RKO (cell line): ENCODE results near the gene DNAH17.
"Not testable (repeated sequence)": the region's sequence is repeated elsewhere in the genome, so short reads cannot be mapped to it uniquely, and the experiment has no call there.

Experiments
- DNase-seq: peaks from one replicate; pipeline ENCODE4 v3.0.0-alpha.2; 2016; ENCODE audit warnings: low spot score

Gene DNAH17

DNA sequence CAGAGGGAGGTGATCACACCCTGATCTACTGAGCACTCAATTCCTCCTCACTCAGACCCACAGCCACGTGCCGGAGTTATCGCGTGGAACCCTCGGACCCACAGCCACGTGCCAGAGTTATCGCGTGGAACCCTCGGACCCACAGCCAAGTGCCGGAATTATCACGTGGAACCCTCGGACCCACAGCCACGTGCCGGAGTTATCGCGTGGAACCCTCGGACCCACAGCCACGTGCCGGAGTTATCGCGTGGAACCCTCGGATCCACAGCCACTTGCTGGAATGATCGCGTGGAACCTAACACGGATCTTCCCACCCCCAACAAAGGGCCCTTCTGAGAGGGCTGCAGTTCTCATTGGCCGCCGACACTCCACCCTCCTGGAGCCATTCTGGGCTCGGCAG lies 101.0 kb downstream of the DNAH17 start:
- no peak for DNase-seq

DNA sequence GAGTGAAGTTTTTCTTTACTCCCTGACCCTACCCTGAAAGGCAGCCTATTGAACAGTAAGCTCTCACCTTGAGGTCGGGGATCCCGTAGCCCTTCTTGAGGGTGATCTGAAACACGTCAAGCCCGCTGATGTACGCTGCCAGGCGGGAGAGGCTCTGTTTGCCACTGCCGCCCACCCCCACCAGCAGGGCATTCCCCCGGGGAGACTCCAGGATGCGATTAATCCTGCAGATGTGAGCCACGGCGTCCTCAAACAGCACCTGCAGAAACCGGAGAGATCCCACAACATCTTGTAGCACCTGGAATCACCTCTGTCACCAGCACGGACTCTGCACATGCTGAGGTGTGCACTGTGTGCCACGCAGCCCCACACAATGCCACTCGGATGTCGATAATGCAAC lies 102.0 kb downstream of the DNAH17 start:
- DNase-seq = no peak

DNA sequence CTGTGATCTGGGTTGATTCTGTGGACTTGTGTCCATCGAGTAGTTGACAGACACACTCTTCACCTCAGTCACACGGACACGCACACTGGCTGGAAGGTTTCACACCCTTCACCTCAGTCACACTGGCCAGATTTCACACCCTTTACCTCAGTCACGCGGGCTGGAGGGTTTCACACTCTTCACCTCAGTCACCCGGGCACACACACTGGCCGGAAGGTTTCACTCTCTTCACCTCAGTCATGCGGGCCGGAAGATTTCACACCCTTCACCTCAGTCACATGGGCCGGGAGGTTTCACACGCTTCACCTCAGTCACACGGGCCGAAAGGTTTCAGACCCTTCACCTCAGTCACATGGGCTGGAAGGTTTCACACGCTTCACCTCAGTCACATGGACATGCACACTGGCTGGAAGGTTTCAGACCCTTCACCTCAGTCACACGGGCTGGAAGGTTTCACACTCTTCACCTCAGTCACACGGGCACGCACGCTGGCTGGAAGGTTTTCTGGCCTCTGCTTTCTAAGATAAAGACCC lies 102.5 kb downstream of the DNAH17 start:
- no peak for DNase-seq

DNA sequence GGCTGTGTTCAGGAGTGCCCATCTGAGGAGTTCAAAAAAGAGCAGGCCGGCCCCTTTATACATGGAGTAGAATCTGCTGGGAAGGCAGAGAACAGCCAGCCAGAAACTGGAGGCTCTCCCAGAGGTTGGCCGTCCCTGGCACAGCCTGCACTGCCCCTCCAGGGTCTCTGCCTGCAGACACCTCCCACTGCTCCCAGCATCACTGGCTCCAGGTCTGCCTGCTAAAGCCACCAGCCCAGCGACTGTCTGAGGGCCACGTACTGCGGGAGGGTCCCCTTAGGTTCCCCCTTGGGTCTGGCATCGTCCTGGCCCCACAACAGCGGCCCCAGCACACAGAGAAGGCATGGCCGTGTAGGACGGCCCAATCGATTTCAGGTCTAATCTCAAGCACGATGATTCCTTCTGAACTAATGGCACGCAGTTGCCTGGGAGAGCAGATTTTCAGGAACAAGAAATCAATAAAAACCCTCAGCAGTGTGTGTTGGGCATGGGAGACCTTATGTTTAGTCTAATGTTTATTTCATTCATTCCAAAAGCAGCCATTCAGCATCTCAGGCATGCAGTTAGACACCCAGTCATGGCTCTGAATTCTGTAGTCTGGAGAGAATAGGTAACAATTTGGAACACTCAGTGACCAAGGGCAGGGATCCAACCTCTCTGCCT lies 103.1 kb downstream of the DNAH17 start:
- DNase-seq = no peak

DNA sequence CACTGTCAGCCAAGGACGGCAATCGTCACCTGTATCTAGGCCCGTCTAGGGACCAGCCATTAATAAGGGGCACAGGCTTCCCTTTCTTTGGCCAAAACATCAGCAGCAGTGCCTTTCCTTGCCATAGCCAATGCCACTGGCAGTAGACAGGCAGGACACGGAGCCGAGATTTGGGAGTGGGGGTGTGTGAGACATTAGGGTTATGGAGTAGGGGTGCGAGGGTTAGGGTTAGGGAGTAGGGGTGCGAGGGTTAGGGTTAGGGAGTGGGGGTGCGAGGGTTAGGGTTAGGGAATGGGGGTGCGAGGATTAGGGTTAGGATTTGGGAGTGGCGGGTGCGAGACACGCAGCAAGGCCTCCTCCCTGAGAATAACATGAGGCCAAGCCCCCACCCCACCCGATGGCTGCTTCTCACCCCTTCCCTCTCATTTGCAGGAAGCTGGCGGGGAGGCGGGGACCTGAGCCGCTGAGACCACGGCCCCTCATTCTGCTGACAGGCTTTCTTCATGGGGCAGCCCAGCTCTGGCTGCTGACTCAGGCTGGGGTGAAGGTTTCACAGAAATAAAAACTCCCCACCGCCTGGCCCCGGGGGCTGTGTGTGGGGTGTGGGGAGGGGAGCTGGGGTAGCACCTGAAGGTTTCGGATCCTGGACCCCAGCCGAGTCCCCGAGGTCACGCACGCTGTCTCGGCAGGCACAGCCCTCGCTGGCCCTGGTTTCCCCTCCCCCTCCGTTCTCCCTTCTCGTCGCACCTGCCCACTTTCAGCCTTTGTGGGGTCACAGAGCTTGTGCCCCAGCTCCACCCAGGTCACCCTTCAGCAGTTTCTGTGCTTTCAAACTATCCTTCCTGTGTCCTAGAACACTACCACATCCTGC lies 104.9 kb downstream of the DNAH17 start:
- DNase-seq = no peak

DNA sequence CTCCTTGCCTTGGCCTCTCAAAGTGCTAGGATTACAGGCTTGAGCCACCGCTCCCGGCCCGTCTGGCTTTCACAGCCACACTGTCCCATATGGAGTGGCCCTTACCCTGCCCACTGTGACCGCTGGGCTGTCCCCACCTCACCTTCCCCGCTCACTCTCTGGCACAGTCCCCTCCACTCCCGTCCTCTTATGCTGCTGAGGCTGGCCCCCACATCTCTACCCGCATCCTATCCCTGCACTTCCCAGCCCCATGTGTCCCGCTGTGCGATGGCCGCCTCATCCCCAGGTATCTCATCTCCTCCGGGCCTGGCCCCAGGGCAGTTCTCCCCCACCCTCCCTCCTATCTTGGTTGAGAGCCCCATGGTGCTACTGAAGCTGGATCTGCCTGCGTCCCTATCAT lies 105.6 kb downstream of the DNAH17 start:
- no peak for DNase-seq

DNA sequence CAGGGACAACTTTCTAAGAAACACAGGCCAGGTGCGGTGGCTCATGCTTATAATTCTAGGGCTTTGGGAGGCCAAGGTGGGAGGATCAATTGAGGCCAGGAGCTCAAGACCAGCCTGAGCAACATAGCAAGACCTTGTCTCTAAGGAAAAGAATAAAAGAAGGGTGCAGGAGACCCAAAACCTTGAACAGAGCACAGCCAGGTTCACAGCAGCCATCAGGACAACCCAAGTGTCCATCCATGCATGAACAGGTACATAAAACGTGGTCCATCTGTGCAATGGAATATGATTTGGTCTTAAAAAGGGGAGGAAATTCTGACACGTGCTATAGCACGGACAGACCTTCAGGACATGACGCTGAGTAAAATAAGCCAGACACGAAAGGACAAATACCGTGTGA lies 107.8 kb downstream of the DNAH17 start:
- DNase-seq = no peak

DNA sequence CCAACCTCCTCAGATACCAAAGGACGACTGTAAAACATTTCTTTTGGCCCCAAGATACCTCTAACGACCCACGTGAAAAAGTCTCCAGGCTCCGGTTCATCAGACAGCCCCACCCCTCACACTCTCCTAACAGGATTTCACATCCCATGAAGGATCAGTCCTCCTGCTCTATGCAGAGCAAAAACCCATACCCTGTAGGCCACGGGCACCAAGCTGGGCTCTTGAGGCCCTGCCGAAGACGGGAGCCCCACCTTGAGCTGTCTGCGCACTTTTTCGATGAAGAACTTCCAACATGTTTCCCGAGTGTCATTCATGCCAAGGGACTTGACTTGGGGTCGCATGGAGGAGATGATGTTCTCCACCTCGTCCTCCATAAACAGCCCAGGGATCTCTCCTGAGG lies 108.8 kb downstream of the DNAH17 start:
- no peak for DNase-seq

DNA sequence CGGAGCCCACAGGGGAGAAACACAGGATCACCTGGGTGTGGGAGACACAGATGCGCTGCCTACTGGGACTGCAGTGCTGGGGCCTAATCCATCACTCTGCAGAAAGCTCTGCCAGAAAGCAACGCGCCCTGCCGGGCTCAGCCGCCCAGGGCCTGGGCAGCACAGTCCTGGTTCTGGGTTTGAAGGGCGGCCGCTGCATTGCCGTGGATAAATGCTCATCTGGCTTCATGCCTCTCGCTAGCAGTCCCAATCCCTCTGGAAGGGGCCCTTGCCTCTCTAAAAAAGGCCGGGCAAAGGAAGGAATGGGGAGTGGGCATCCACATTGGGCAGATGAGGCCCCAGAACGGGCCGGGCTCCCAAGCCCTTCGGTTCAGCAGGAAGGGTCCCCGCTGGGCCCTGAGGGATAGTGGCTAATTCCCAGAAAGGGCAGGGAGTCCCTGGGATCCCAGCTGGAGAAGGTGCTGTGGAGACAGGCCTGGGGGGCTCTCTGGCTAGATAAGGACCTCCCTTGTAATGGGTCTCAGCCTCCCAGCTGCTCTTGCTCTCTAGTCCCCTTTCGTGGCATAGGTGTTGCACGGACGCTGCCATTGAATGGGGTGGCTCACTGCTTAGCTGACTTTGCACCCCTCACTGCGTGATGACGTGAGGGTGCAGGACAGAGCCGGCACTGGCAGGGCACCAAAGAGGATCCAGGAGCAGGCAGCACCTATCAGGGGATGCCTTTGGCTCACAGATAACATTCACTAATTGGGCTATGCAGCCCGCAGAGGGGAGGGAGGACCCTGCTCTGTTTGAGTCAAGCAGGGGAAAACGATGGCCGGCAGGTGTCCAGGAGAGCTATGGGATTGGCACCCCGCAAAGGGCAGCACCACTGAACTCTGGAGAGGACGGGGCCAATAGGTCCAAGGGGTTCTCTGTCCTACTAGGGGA lies 110.1 kb downstream of the DNAH17 start:
- no peak for DNase-seq

DNA sequence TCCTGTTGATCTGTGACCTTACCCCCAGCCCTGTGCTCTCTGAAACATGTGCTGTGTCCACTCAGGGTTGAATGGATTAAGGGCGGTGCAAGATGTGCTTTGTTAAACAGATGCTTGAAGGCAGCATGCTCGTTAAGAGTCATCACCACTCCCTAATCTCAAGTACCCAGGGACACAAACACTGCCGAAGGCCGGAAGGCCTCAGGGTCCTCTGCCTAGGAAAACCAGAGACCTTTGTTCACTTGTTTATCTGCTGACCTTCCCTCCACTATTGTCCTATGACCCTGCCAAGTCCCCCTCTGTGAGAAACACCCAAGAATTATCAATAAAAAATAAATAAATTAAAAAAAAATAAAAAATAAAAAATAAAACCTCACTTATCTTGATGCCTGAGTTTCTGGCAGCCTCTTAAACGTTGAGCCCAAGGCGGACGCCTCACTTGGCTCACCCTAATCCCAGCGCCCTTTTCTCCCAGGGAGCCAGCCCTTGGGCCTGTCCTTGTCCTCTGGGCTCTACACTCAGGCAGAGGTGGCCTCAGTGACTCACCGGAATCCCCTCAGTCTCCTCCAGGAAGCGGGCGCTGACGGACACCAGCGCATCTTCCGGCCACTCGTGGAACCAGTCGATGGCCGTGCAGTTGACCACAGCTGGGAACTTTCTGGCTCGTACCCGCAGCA lies 110.9 kb downstream of the DNAH17 start:
- not testable (repeated sequence) for DNase-seq

DNA sequence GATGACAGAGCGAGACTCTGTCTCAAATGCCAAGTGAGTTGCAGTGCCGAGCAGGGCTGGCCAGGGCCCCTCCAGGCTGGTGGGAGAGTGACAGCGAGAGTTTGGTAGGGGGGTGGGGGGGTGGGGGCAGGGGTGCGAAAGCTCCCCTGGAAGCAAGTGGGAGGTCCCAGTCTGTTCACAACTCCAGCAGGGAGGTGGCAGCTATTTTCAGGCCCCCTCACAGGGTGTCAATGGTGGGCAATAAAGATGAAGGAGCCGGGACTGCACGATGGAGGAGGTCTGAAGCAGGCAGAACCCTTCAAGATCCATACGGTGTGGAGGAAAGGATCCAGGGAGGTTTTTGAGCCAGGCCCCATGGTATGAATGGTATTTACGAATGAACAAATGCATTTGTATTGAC lies 115.0 kb downstream of the DNAH17 start:
- no peak for DNase-seq

DNA sequence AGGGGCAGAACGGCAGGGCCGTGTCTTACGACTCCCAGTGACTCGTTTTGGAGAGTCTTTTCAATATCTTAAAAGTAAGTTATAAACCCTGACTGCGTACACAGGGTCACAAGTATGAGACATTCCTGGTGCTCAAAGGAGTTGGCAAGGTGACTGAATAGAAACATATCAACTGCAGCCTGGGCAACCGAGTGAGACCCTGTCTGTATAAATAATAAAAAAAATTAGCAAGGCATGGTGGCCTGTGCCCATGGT lies 115.5 kb downstream of the DNAH17 start:
- no peak for DNase-seq

DNA sequence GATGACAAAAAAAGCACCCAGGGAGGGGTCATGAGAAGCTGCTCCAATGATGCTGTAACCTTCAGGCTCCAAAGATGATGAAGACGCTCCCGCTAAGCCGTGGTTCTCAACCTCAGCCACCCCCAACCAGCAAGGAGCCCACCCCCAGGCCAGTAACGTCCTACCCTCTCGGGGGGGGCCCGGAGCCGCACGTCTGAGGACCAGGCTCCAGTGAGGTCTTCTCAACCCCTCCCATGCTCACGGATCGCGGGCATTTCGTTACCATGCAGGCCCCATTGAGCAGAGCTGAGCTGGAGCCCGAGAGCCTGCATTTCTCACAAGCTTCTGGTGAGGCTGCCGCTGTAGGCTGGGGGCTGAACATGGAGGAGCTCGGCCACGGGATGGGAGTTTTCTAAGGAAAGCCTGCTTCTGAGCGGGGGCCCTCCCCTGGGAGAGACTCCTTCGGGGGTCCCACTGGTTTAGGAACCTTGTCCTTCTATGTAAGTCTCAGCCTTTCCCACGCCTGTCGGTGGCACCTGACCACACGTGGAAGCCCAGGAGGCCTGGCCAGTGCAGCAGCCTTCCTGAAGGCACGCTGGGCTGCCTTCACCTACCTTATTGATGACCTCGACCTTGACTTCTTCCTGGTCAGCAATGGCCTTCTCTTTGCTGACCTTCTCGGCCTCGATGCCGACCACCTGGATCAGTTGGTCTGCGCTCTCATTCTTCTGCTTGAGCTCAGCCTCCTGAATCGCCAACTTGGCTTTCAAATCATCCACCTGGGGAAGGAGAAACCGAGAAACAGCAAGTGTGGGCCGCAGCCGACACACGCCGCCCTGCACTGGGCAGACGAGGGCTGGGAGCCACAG lies 116.0 kb downstream of the DNAH17 start:
- no peak for DNase-seq

DNA sequence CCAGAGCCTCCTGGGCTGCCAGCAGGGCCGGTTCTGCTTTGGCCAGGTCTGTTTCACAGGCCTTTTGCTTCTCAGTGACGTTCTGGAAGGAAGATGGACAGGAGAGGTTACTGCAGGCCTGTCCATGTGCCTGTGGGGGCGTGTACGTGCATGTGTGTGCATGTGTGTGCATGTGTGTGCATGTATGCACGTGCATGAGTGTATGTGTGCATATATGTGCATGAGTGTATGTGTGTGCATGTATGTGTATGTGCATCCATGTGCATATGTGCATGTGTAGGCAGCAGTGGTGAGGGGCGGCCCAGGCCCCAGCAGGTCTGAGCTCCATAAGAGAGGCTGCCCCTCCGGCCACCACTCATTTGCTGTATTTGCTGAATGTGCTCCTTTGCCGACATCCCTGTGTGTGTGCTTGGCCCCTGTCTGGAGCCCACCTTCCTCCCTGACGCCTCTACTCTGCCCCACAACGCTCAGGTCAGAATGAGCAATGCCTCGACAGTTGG lies 117.0 kb downstream of the DNAH17 start:
- DNase-seq = no peak

DNA sequence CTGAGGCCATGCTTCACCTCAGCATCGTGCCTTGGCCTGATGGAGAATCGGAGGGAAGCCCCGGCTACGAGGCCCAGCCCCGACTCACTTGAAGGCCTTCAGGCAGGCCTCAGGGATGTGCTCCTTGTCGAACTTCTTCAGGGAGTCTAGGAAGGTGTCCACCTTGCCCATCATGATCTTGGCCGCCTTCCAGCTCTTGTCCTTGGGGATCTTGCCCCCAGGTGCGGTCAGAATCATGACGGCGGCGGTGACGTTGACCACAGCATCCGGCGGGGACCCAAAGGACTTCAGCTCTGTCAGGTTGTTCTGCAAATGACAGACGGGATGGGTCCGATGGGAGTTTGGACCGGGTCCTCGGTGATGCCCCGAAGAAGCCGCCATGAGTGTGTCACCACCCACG lies 117.5 kb downstream of the DNAH17 start:
- no peak for DNase-seq

DNA sequence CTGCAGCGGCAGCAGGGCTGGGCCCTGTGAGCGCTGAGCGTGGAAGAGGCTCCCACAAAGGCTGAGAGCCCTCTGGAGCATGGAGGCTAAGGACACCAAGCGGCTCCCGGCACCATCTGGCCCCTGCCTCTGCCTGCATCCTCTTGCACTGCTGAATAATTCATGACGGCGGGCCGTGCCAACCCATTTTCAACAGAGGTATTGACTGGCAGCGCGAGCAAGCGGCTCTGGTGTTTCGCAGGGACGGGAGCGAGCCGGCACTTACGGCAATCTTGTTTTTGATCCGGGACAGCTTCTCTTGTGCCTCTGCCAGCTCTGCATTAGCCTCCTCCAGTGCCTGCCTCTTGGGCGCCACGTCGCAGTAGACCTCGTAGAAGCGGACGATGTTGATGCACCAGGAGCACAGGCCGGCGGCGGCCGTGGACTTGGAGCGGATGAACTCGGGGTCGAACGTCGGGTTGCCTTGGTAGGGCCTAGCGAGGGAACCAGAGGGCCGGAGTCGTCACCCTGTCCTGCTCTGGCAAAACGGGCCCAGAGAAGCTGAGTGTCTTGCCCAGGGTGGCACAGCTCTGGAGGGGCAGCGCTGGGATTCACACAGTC lies 118.4 kb downstream of the DNAH17 start:
- DNase-seq = no peak

DNA sequence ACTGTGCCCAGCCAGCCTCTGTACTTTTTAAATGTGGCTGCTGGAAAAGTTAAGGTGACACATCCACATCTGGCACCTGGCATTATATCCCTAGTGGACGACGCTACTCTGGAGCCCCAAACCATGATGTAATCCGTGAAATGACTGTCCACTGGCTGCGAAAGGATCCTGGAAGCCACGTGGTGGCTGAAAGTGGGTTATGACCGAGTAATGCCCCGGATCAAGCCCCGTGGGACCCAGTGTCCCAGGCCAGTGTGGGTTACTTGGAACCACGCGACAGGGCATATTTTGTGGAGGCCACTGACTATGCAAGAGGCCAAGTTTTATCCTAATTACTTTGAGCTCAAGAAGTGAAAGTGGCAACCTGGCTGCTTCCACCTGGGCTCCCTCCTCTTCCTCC lies 119.1 kb downstream of the DNAH17 start:
- no peak for DNase-seq

DNA sequence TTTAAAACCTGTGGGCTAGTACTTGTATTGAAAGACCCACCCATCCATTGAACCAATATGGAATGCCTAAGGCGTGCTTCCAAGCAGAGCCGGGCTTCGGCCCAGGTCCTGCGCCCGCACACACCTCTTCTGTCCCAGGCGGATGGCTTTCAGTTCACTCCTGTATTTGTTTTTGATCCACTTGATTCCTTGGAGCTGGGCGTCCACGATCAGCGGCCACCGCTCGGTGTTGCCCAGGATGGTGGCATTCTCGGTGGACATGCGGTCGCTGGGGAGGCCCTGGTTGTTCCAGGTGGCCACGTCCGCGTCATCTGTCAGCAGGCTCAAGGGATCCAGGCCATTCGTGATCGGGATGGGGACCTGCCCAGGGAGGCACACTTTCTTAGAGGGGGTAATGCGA lies 122.8 kb downstream of the DNAH17 start:
- no peak for DNase-seq

DNA sequence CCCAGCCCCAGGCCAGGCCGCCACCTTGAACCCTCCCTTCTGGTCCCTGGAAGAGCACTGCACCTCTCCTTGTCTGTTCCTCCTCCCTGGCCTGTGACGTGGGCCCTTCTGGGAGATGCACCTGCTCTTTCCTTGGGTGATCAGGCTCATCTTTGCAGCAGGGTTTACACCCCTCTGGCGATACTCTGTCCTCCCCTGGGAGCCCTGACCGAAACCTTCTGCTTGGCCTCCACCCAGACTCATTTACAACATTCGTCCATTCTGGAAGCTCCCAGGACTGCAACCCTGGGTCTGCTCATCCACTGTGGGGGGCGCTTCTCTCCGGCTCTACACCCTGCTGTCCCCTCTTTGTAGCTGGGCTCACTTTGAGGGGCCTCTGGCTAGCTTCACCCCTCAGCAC lies 125.4 kb downstream of the DNAH17 start:
- DNase-seq = no peak

DNA sequence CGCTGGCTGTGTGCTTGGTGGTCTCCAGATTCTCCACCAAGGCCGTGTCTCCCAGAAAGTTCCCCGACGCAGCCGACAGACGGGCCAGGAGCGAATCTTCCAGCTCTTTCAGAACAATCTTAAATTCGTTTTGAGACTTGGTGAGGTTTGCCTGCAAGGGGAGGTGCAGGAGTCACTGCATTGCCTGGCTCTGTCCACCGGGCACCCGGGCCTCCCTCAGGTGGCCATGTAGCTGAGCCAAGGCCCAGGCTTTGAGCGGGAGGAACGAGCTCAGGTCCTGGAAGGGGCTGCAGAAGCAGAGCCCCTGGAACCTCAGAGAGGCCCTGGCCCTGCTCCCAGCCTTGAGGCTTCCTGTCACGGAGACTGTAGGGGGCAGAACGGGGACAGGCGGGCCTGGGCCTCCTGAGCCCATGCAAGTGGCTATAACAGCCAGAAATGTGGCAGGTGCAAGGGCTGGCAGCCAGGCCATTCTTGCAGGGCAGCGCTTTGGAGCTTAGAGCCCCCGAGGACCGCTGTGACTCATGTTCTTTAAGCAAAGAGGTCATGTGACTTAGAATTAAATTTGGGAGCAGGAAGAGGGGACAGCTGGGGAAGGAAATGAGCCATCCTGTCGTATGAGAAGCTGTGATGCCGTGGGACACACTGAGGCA lies 126.4 kb downstream of the DNAH17 start:
- no peak for DNase-seq
